IMR-90 (cell line): Measurements from ENCODE around the gene AIF1. TPM values are rescaled to one million over a fixed set of nuclear protein-coding genes. Genes with fewer than 3 reads are reported as not detected.

Experiments used
- ATAC-seq: fragments of 200-7000 bp; cut with Tn5 transposase; 2 replicates; pipeline ENCODE4 v1.9.1; 2020; ENCODE audit warnings: low read depth, mild to moderate bottlenecking, moderate library complexity
- BruUV-seq: library from RNA; stranded (reverse); fragments of 400-500 nt; replicated peaks from 2 replicates; lab custom pipeline; 2021; lab: Mats Ljungman, UMichigan
- CTCF ChIA-PET: fragments of 300-600 bp; formaldehyde crosslinking; extraction: SDS; loops from one replicate; lab custom pipeline; 2021; ENCODE audit warnings: antibody characterized with exemption; lab: Yijun Ruan, JAX
- POLR2A ChIA-PET: fragments of 300-600 bp; sonication (Branson Sonifier 250); formaldehyde crosslinking; loops from one replicate; lab custom pipeline; 2022; ENCODE audit warnings: antibody characterized with exemption; ENCODE audit not compliant: unreplicated experiment; lab: Charles Lee
- DNase-seq: peaks from one replicate; pipeline ENCODE4 v3.0.0; 2013
- H2AFZ ChIP-seq: replicated peaks from 2 replicates; pipeline ENCODE3; 2013; ENCODE audit warnings: low read length, mild to moderate bottlenecking; ENCODE audit not compliant: poor library complexity
- H2AK5ac ChIP-seq: 2 replicates; pipeline ENCODE4 v1.6.1; 2013; ENCODE audit warnings: low read depth, low read length, inconsistent platforms
- H2AK9ac ChIP-seq: replicated peaks from 2 replicates; pipeline ENCODE3; 2013; ENCODE audit warnings: mild to moderate bottlenecking, low read depth, low read length, moderate library complexity; ENCODE audit not compliant: poor library complexity
- H2BK120ac ChIP-seq: 2 replicates; pipeline ENCODE4 v1.6.1; 2013; ENCODE audit warnings: low read depth, low read length, inconsistent platforms
- H2BK15ac ChIP-seq: 3 replicates; pipeline ENCODE4 v1.6.1; 2013; ENCODE audit warnings: low read depth, low read length, inconsistent platforms
- H2BK20ac ChIP-seq: 2 replicates; pipeline ENCODE4 v1.6.1; 2013; ENCODE audit warnings: low read depth, mild to moderate bottlenecking, inconsistent platforms, low read length, moderate library complexity
- H2BK5ac ChIP-seq: 2 replicates; pipeline ENCODE4 v1.6.1; 2013; ENCODE audit warnings: mild to moderate bottlenecking, low read depth, low read length, inconsistent platforms; ENCODE audit not compliant: poor library complexity, severe bottlenecking
- H3K14ac ChIP-seq: replicated peaks from 2 replicates; pipeline ENCODE4 v1.6.1; 2013; ENCODE audit warnings: low read depth, low read length, inconsistent platforms
- H3K18ac ChIP-seq: 2 replicates; pipeline ENCODE4 v1.6.1; 2013; ENCODE audit warnings: low read depth, low read length, control low read depth
- H3K23ac ChIP-seq: 2 replicates; pipeline ENCODE4 v1.6.1; 2013; ENCODE audit warnings: low read depth, low read length, inconsistent platforms
- H3K27ac ChIP-seq: 2 replicates; pipeline ENCODE4 v1.5.1; 2013; ENCODE audit warnings: mild to moderate bottlenecking, control low read depth, low read length; ENCODE audit not compliant: insufficient read depth
- H3K27me3 ChIP-seq: 2 replicates; pipeline ENCODE4 v1.6.1; 2013; ENCODE audit warnings: low read length; ENCODE audit not compliant: control insufficient read depth, insufficient read depth
- H3K36me3 ChIP-seq: 2 replicates; pipeline ENCODE4 v1.6.1; 2013; ENCODE audit warnings: low read length, mixed read lengths; ENCODE audit not compliant: control insufficient read depth, insufficient read depth
- H3K4ac ChIP-seq: 2 replicates; pipeline ENCODE4 v1.6.1; 2013; ENCODE audit warnings: low read depth, low read length, inconsistent platforms
- H3K4me1 ChIP-seq: 2 replicates; pipeline ENCODE4 v1.6.1; 2013; ENCODE audit warnings: low read length, mixed read lengths; ENCODE audit not compliant: control insufficient read depth, insufficient read depth
- H3K4me2 ChIP-seq: 2 replicates; pipeline ENCODE4 v1.6.1; 2013; ENCODE audit warnings: low read depth, mild to moderate bottlenecking, control low read depth, low read length, moderate library complexity
- H3K4me3 ChIP-seq: 2 replicates; pipeline ENCODE4 v1.5.1; 2013; ENCODE audit warnings: low read depth, mild to moderate bottlenecking, control low read depth, low read length, moderate library complexity; ENCODE audit not compliant: insufficient read depth
- H3K56ac ChIP-seq: 2 replicates; pipeline ENCODE4 v1.6.1; 2013; ENCODE audit warnings: low read length, inconsistent platforms; ENCODE audit not compliant: insufficient read depth; ENCODE audit errors: extremely low read depth
- H3K79me1 ChIP-seq, 2 experiments: 2 replicates each; pipeline ENCODE4 v1.6.1; 2013; ENCODE audit warnings: low read length in 2 of 2, inconsistent platforms in 1 of 2, low read depth in 1 of 2
- H3K9ac ChIP-seq: 2 replicates; pipeline ENCODE4 v1.6.1; 2013; ENCODE audit warnings: low read depth, low read length, control low read depth
- H3K9me1 ChIP-seq: 2 replicates; pipeline ENCODE4 v1.6.1; 2013; ENCODE audit warnings: low read length, inconsistent platforms; ENCODE audit not compliant: insufficient read depth
- H3K9me3 ChIP-seq: 2 replicates; pipeline ENCODE4 v1.6.1; 2013; ENCODE audit warnings: low read length; ENCODE audit not compliant: control insufficient read depth, insufficient read depth
- H4K20me1 ChIP-seq: 2 replicates; pipeline ENCODE4 v1.6.1; 2013; ENCODE audit warnings: low read length, inconsistent platforms; ENCODE audit not compliant: insufficient read depth
- H4K5ac ChIP-seq: 2 replicates; pipeline ENCODE4 v1.6.1; 2013; ENCODE audit warnings: mild to moderate bottlenecking, low read depth, low read length, control low read depth
- H4K8ac ChIP-seq, 2 experiments: 2 replicates each; pipeline ENCODE4 v1.6.1; 2013; ENCODE audit warnings: low read depth in 2 of 2, low read length in 2 of 2, control low read depth in 1 of 2, inconsistent platforms in 1 of 2
- H4K91ac ChIP-seq: 2 replicates; pipeline ENCODE4 v1.6.1; 2013; ENCODE audit warnings: low read depth, low read length, inconsistent platforms; ENCODE audit not compliant: insufficient read depth
- BHLHE40 ChIP-seq: fragments of 150-350 bp; IDR thresholded peaks from 2 replicates; pipeline ENCODE4 v1.6.1; 2016; ENCODE audit warnings: mild to moderate bottlenecking, low read depth, low read length
- CHD1 ChIP-seq: IDR thresholded peaks from 2 replicates; pipeline ENCODE4 v1.6.1; 2012; ENCODE audit warnings: low read depth, low read length, improper control_type of control experiment
- ELK1 ChIP-seq: fragments of 150-350 bp; IDR thresholded peaks from 2 replicates; pipeline ENCODE4 v1.6.1; 2016; ENCODE audit warnings: low read depth, mild to moderate bottlenecking, low read length, moderate library complexity, borderline replicate concordance
- MAZ ChIP-seq: IDR thresholded peaks from 2 replicates; pipeline ENCODE4 v1.6.1; 2012; ENCODE audit warnings: low read depth, mild to moderate bottlenecking, low read length, improper control_type of control experiment, moderate library complexity, borderline replicate concordance
- MXI1 ChIP-seq: IDR thresholded peaks from 2 replicates; pipeline ENCODE4 v1.6.1; 2012; ENCODE audit warnings: low read depth, mild to moderate bottlenecking, low read length, moderate library complexity, borderline replicate concordance
- WGBS, 2 experiments: methylation state at CpG; one replicate each; pipeline versions ENCODE4 v1.1.5 to v1.1.7; 2013; ENCODE audit warnings: missing lambda C conversion rate in 2 of 2; ENCODE audit not compliant: insufficient read length in 1 of 2; ENCODE audit errors: extremely low coverage in 2 of 2; 5-methylcytosine and 5-hydroxymethylcytosine counted together
- dilution Hi-C: fragments of 300-500 bp; cut with HindIII; formaldehyde crosslinking; loops from one replicate; pipeline ENCODE4 v1.14.3; 2018; ENCODE audit warnings: low sequenced_read_pairs; ENCODE audit not compliant: unreplicated experiment
- in situ Hi-C: fragments of 300-500 bp; cut with MboI; formaldehyde crosslinking; loops from 3 replicates; pipeline ENCODE4 v1.14.3; 2019; ENCODE audit warnings: low sequenced_read_pairs, inconsistent platforms, mixed read lengths
- intact Hi-C: fragments of 100-400 bp; cut with micrococcal nuclease; formaldehyde crosslinking; loops from 2 replicates; pipeline ENCODE4 v1.10.0; 2022
- polyA plus RNA-seq, 3 experiments: library from polyadenylated mRNA; depleted of rRNA; stranded (reverse); fragments of >200 nt; gene quantifications; 2 replicates each; pipeline ENCODE4 v1.2.3, GENCODE V29; 2012; ENCODE audit warnings: low replicate concordance in 1 of 3
- total RNA-seq: library from RNA; depleted of rRNA; stranded (reverse); fragments of >200 nt; gene quantifications from 2 replicates; pipeline ENCODE4 v1.2.3, GENCODE V29; 2012

Gene AIF1
- total and polyA plus RNA-seq, 2 of the 4 experiments (the other 2 are of a cell fraction), result not detected

- H3K14ac ChIP-seq, result peak overlapping the region; percentile 100
- H3K4ac ChIP-seq, result peak overlapping the region; percentile 99
- in situ Hi-C loops (no loop called here), dilution Hi-C loops (no loop called here), intact Hi-C loops (loop anchor here (1.0 kb wide), 1 partner anchor 33 kb away; the partner anchor contains the start of gene PRRC2A)
- H2AK5ac ChIP-seq, result peak overlapping the region; percentile 96
- H3K23ac ChIP-seq, result peak overlapping the region; percentile 100
- peak overlapping the region; percentile 85 for H3K9ac ChIP-seq
- CTCF ChIA-PET, result interaction anchor here (0.9 to 1.6 kb wide), 2 partner anchors 11 kb away, joined by 3 to 5 read pairs; partner anchors contain the start of gene GPANK1
- H2BK20ac ChIP-seq, result no peak overlapping the region
- 8% methylated on average over 8 of the region's 37 CpGs; no CpG with 5 or more reads in 1 of the 2 experiments for WGBS, 2 experiments
- peak overlapping the region; percentile 67 for H3K4me2 ChIP-seq
- H3K79me1 ChIP-seq, result peaks cover 20 to 71% of the 10 kb centered on the region in 2 experiments; a peak in 3 of 4 replicates
- BruUV-seq, result TSS peak; percentile 82
- ATAC-seq, result peak; percentile 75
- H2AFZ ChIP-seq, result peak overlapping the region; percentile 96
- peak overlapping the region; percentile 56 to 96 for H4K8ac ChIP-seq
- H2BK5ac ChIP-seq, result peak overlapping the region; percentile 93
- peak overlapping the region; percentile 88 for H3K27ac ChIP-seq
- H3K4me3 ChIP-seq, result peak overlapping the region; percentile 59
- peaks cover 17% of the 10 kb centered on the region for H3K9me1 ChIP-seq
- no peaks in the 10 kb centered on the region for H3K9me3 ChIP-seq
- H3K4me1 ChIP-seq, result 0 out of 2 replicates have a peak, but pooled peaks cover 3% of the 10 kb centered on the region
- no peaks in the 10 kb centered on the region for H3K27me3 ChIP-seq
- H4K5ac ChIP-seq, result peak overlapping the region; percentile 77
- peak overlapping the region; percentile 90 for H2BK120ac ChIP-seq
- H3K56ac ChIP-seq, result peak overlapping the region; percentile 99
- no peak for DNase-seq
- H4K91ac ChIP-seq, result peak overlapping the region; percentile 95
- H2AK9ac ChIP-seq, result peak overlapping the region; percentile 98
- POLR2A ChIA-PET, result interaction anchor here (0.6 to 2.5 kb wide), 3 partner anchors 10 to 106 kb away, joined by 3 to 10 read pairs (median 8); partner anchors contain the start of gene NFKBIL1
- H3K18ac ChIP-seq, result peak overlapping the region; percentile 79
- H2BK15ac ChIP-seq, result peak overlapping the region; percentile 83; the same call in 2 of the 3 replicates
- H3K36me3 ChIP-seq, result peaks cover 20% of the 10 kb centered on the region
- TF ChIP-seq BHLHE40, result peak; percentile 22
- no peak for TF ChIP-seq CHD1
- 0 out of 2 replicates have a peak, but pooled peaks have one; percentile 42 for TF ChIP-seq MXI1
- TF ChIP-seq MAZ, result no peak
- TF ChIP-seq ELK1, result no peak
- 0 out of 2 replicates have a peak, but pooled peaks cover 4% of the 10 kb centered on the region for H4K20me1 ChIP-seq
Measured at GRCh38 chr6:31652925-31653724, 38.1 kb downstream of the AIF1 start.
